GM21825 (cell line): ENCODE data around the gene SDK1.

Source experiments
- ATAC-seq: cut with Tn5 transposase; IDR thresholded peaks from one replicate; pipeline ENCODE4 v1.9.1; 2021; ENCODE audit warnings: mild to moderate bottlenecking, moderate library complexity; ENCODE audit not compliant: unreplicated experiment

The SDK1 gene

GRCh38 chr7:4110438-4110837 lies 809.4 kb downstream of the SDK1 start:
- ATAC-seq, result no peak

GRCh38 chr7:4111166-4111565 lies 810.1 kb downstream of the SDK1 start:
- no peak for ATAC-seq

- ATAC-seq, result no peak
Measured at GRCh38 chr7:4113271-4113670, 812.2 kb downstream of the SDK1 start.

- ATAC-seq, result no peak
Measured at GRCh38 chr7:4113976-4114375, 812.9 kb downstream of the SDK1 start.

- ATAC-seq, result no peak
Measured at GRCh38 chr7:4115442-4115841, 814.4 kb downstream of the SDK1 start.

GRCh38 chr7:4115941-4116610 lies 815.0 kb downstream of the SDK1 start:
- no peak for ATAC-seq

- no peak for ATAC-seq
Measured at GRCh38 chr7:4119848-4120247, 818.8 kb downstream of the SDK1 start.

- ATAC-seq, result no peak
Measured at GRCh38 chr7:4123346-4123745, 822.3 kb downstream of the SDK1 start.

GRCh38 chr7:4123823-4124222 lies 822.8 kb downstream of the SDK1 start:
- no peak for ATAC-seq

- no peak for ATAC-seq
Measured at GRCh38 chr7:4124556-4125477, 823.8 kb downstream of the SDK1 start.

- ATAC-seq, result no peak
Measured at GRCh38 chr7:4127909-4128560, 827.0 kb downstream of the SDK1 start.

- ATAC-seq, result no peak
Measured at GRCh38 chr7:4129481-4130122, 828.5 kb downstream of the SDK1 start.

GRCh38 chr7:4131063-4131462 lies 830.0 kb downstream of the SDK1 start:
- ATAC-seq, result no peak

GRCh38 chr7:4132221-4132620 lies 831.2 kb downstream of the SDK1 start:
- no peak for ATAC-seq

GRCh38 chr7:4133491-4134044 lies 832.5 kb downstream of the SDK1 start:
- no peak for ATAC-seq

GRCh38 chr7:4134204-4134603 lies 833.2 kb downstream of the SDK1 start:
- ATAC-seq, result no peak

GRCh38 chr7:4134631-4135030 lies 833.6 kb downstream of the SDK1 start:
- ATAC-seq, result no peak

- ATAC-seq, result no peak
Measured at GRCh38 chr7:4135301-4135700, 834.2 kb downstream of the SDK1 start.

- ATAC-seq, result no peak
Measured at GRCh38 chr7:4136036-4136435, 835.0 kb downstream of the SDK1 start.

- no peak for ATAC-seq
Measured at GRCh38 chr7:4136501-4137110, 835.6 kb downstream of the SDK1 start.
